Naive thymus-derived CD8-positive, alpha-beta T cell (primary cell): ENCODE results near the gene TREM1. TPM values are rescaled to one million over a fixed set of nuclear protein-coding genes. Genes with fewer than 3 reads are reported as not detected.

ENCODE experiments used
- ATAC-seq, 2 donors: fragments of 150-1000 bp; cut with Tn5 transposase in 1 of 2; sonication (Bioruptor Pico), chemical (Tn5 transposase) in 1 of 2; 1 replicate in 1 of 2; 2 replicates in 1 of 2; pipeline ENCODE4 v1.10.0; 2021; ENCODE audit warnings: mild to moderate bottlenecking in 2 of 2, moderate library complexity in 2 of 2
- POLR2A ChIA-PET: fragments of 350-600 bp; sonication (Branson Sonifier 250); formaldehyde crosslinking; loops from one replicate; lab custom pipeline; 2021; ENCODE audit warnings: antibody characterized with exemption; lab: Charles Lee
- DNase-seq, 10 donors: peaks; one replicate each; pipeline versions ENCODE4 v3.0.0 to v3.0.0-alpha.2; 2020 to 2022
- H3K27ac Mint-ChIP-seq, 10 donors: one replicate each; pipeline ENCODE4 v1.8.0; 2020 to 2022; ENCODE audit warnings: mild to moderate bottlenecking in 10 of 10, mixed read lengths in 10 of 10, moderate library complexity in 4 of 10, inconsistent platforms in 1 of 10
- H3K27me3 Mint-ChIP-seq, 5 donors: one replicate each; pipeline ENCODE4 v1.8.0; 2021 to 2022; ENCODE audit warnings: mixed read lengths in 5 of 5
- H3K36me3 Mint-ChIP-seq, 3 donors: one replicate each; pipeline ENCODE4 v1.8.0; 2020 to 2022; ENCODE audit warnings: mixed read lengths in 3 of 3, mild to moderate bottlenecking in 2 of 3, inconsistent platforms in 1 of 3
- H3K4me1 Mint-ChIP-seq, 4 donors: one replicate each; pipeline ENCODE4 v1.8.0; 2021 to 2022; ENCODE audit warnings: mixed read lengths in 4 of 4
- H3K4me3 Mint-ChIP-seq, 10 donors: one replicate each; pipeline ENCODE4 v1.8.0; 2020 to 2022; ENCODE audit warnings: mild to moderate bottlenecking in 10 of 10, mixed read lengths in 10 of 10, moderate library complexity in 6 of 10, inconsistent platforms in 1 of 10
- H3K9me3 Mint-ChIP-seq, 9 donors: one replicate each; pipeline ENCODE4 v1.8.0; 2020 to 2022; ENCODE audit warnings: mixed read lengths in 9 of 9, mild to moderate bottlenecking in 3 of 9, inconsistent platforms in 1 of 9, moderate library complexity in 1 of 9
- polyA plus RNA-seq, 3 donors: library from polyadenylated mRNA; unstranded; fragments of 300-500 nt; fragmentation: Illumina TruSeq; gene quantifications; one replicate each; pipeline ENCODE4 v1.2.3, GENCODE V29; 2021
- total RNA-seq, 8 experiments: library from RNA in 2 of 8; stranded (reverse) in 2 of 8; gene quantifications; one replicate each; pipeline ENCODE4 v1.2.3 and lab custom pipeline; 2021 to 2026

The TREM1 gene
- total RNA-seq (not detected), polyA plus RNA-seq (under 1 TPM in 1 of 3 donors, not detected in 2; 0.36 TPM), total RNA-seq (lab: John Stamatoyannopoulos, UW) (0 to 0.07 (median 0) reads per million in 6 experiments)

- DNase-seq (no peak), ATAC-seq (no peak)
- H3K27ac Mint-ChIP-seq = peak within 1 kb of the TSS in 2 of 10 donors; percentile 38 to 56
- peaks cover 0 to 12% (median 9%) of the 10 kb centered on the region in 4 donors for H3K4me1 Mint-ChIP-seq
- H3K27me3 Mint-ChIP-seq = peaks cover 2 to 11% (median 5%) of the 10 kb centered on the region in 5 donors
- peak within 1 kb of the TSS in 1 of 10 donors; percentile 67 for H3K4me3 Mint-ChIP-seq
- peaks cover 0 to 3% (median 0%) of the 10 kb centered on the region in 9 donors for H3K9me3 Mint-ChIP-seq
- peaks cover 0 to 6% (median 0%) of the 10 kb centered on the region in 3 donors for H3K36me3 Mint-ChIP-seq
- POLR2A ChIA-PET = interaction anchor here (1.1 kb wide), 1 partner anchor 48 kb away, joined by 3 read pairs; no protein-coding TSS in a partner anchor
Observed at GRCh38 chr6:41286544-41287346, at the start of gene TREM1. TSS of gene TREM1 (minus strand) at chr6:41286682. CDS start at chr6:41286655, 27 bp downstream.

DNA sequence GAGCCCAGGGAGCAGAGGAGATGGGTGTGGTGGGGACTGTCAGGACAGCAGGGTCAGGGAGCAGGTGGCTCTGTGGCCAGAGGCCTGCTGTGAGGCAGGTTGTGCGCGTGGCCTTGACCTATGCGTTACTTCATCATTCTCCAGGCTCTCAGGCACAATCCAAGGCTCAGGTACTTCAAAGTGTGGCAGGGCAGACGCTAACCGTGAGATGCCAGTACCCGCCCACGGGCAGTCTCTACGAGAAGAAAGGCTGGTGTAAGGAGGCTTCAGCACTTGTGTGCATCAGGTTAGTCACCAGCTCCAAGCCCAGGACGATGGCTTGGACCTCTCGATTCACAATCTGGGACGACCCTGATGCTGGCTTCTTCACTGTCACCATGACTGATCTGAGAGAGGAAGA, 49.5 kb upstream of the TREM1 start:
- Mint-ChIP-seq H3K36me3 (no peaks in the 10 kb centered on the region), H3K9me3 (no peaks in the 10 kb centered on the region), H3K4me3 (peak overlapping the region in 6 of 10 donors; percentile 10 to 62 (median 41)), H3K27me3 (peaks cover 0 to 2% (median 0%) of the 10 kb centered on the region in 5 donors), H3K4me1 (peaks cover 42 to 60% (median 59%) of the 10 kb centered on the region in 4 donors), H3K27ac (peak overlapping the region; percentile 87 to 99 (median 94))
- no peak for ATAC-seq
- DNase-seq = peak in 1 of 10 donors; percentile 9
- POLR2A ChIA-PET = interaction anchor here (0.6 to 0.9 kb wide), 3 partner anchors 9 to 312 kb away, joined by 3 to 4 read pairs (median 3); no protein-coding TSS in a partner anchor

DNA sequence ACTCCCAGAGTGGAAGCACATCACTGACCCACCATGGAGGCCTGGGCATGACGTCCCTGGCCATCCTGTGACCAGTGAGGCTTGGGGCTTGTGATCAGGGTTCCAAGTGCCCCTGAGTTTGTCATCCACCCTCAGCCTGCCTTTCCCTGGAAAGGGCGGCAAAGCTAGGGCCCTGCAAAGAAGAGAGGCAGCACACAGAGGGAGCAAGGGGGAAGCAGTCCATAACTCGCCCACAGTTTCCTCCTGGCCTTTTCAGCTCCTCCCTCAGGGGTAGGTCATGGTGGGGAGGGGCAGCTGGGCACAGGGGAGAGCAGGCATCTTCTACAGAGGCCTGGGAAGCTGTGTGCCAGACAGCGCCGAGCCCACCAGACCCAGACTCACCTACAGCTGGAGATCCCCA, 48.8 kb upstream of the TREM1 start, which contains the start of gene NCR2:
NCR2 (plus strand) TSS at position 313 of the 400 bp plus-strand sequence. CDS start 269 bp downstream, outside the sequence.
- peaks cover 0 to 2% (median 0%) of the 10 kb centered on the region in 5 donors for H3K27me3 Mint-ChIP-seq
- H3K4me3 Mint-ChIP-seq = peak within 1 kb of the TSS; percentile 57 to 88 (median 72)
- no peak for ATAC-seq
- no peaks in the 10 kb centered on the region for H3K9me3 Mint-ChIP-seq
- H3K36me3 Mint-ChIP-seq = no peaks in the 10 kb centered on the region
- H3K27ac Mint-ChIP-seq = peak within 1 kb of the TSS; percentile 89 to 99 (median 94)
- peaks cover 41 to 61% (median 60%) of the 10 kb centered on the region in 4 donors for H3K4me1 Mint-ChIP-seq
- DNase-seq = no peak
- POLR2A ChIA-PET = interaction anchor here (0.8 to 1.7 kb wide), 4 partner anchors 10 to 135 kb away, joined by 3 to 5 read pairs (median 3); partner anchors contain the start of gene TREML2

DNA sequence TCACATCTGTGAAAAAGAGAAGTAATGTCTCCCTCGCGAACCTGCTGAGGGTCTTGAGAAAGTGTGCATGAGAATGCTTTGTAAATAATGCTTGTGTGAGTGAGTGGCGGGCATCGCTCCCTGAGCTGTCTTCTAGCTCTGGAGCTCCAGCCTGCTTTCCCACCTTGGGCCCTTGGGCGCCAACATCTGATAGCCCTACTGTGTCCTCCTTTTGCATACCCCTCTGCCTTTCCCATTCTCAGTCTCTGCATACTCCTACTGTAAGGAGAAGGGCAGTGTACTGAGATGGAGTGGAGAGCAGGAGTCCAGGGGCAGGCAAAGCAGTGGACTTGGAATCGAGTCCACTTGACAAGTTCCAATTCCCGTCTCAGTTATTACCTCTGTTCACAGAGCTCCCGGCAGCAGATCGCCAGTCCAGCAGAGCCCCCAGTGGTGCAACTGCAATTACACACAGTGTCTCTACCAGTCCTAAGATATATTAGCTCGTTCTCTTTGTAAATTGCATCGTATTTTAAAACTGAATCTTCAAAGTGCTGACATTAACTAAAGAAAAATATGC, 48.1 kb upstream of the TREM1 start:
- H3K9me3 Mint-ChIP-seq = no peaks in the 10 kb centered on the region
- no peaks in the 10 kb centered on the region for H3K36me3 Mint-ChIP-seq
- POLR2A ChIA-PET = interaction anchor here (0.6 to 2.6 kb wide), 10 partner anchors 9 to 418 kb away, joined by 3 to 28 read pairs (median 4); partner anchors contain the start of gene TREML2
- peak in 2 of 10 donors; percentile 14 to 22 for DNase-seq
- peaks cover 0 to 2% (median 0%) of the 10 kb centered on the region in 5 donors for H3K27me3 Mint-ChIP-seq
- peak overlapping the region; percentile 57 to 88 (median 72) for H3K4me3 Mint-ChIP-seq
- ATAC-seq = peak in 1 of 2 donors; percentile 7
- peak overlapping the region; percentile 89 to 99 (median 94) for H3K27ac Mint-ChIP-seq
- peaks cover 43 to 62% (median 60%) of the 10 kb centered on the region in 4 donors for H3K4me1 Mint-ChIP-seq

GRCh38 chr6:41332842-41333736, 46.6 kb upstream of the TREM1 start:
- DNase-seq = no peak
- Mint-ChIP-seq H3K4me3 (peak overlapping the region; percentile 57 to 88 (median 72)), H3K27me3 (peaks cover 0 to 2% (median 0%) of the 10 kb centered on the region in 5 donors), H3K9me3 (no peaks in the 10 kb centered on the region), H3K27ac (peak overlapping the region; percentile 89 to 99 (median 94)), H3K4me1 (peaks cover 43 to 62% (median 60%) of the 10 kb centered on the region in 4 donors), H3K36me3 (no peaks in the 10 kb centered on the region)
- POLR2A ChIA-PET = interaction anchor here (0.6 to 2.6 kb wide), 7 partner anchors 7 to 41 kb away, joined by 3 to 28 read pairs (median 4); no protein-coding TSS in a partner anchor
- no peak for ATAC-seq

- DNase-seq = peak in 1 of 10 donors; percentile 9
- Mint-ChIP-seq H3K9me3 (no peaks in the 10 kb centered on the region), H3K27ac (peak overlapping the region; percentile 50 to 99 (median 94)), H3K4me3 (peak overlapping the region in 6 of 10 donors; percentile 32 to 69 (median 42)), H3K4me1 (peaks cover 43 to 62% (median 60%) of the 10 kb centered on the region in 4 donors), H3K36me3 (no peaks in the 10 kb centered on the region), H3K27me3 (peaks cover 0 to 2% (median 0%) of the 10 kb centered on the region in 5 donors)
- ATAC-seq = no peak
- POLR2A ChIA-PET = interaction anchor here (0.9 to 2.6 kb wide), 3 partner anchors 10 to 13 kb away, joined by 3 to 28 read pairs (median 3); no protein-coding TSS in a partner anchor
Observed at GRCh38 chr6:41332241-41332640, 45.8 kb upstream of the TREM1 start.

DNA sequence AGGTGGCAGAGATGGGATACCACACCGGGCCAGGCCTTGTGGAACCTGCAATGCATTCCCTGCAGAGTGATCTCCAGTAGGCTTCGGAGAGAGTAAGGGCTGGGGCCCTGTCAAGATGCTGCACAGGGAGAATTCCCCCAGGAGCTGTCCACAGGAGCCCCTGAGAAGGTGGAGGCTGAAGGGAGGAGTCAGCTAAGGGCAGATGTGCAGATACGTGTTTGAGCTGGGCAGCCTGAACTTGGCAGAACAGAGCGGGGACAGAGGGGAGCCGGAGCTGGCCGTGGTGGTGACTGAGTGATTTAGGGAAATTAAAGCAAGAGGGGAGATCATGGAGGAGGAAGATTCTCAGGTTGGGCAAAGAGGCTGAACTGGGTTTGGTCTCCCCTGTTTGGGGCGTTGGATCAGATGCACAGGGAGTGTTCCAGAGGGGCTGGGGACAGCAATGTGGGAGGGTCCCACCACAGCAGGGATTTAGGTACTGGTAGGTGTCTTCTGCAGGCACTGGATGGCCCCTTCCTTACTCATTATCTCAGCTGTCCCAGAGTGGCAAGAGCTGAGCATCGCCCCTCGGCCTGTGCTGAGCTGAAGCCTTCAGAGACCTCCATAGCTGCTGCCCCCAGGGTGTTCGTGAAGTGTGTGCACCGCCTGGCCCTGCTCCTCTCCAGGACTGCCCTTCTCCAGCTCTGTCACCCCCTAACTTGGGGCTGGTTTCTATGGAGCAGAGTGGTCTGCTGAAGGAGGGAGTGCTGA, 45.1 kb upstream of the TREM1 start:
- Mint-ChIP-seq H3K27ac (peak overlapping the region in 9 of 10 donors; percentile 44 to 99 (median 62)), H3K4me1 (peaks cover 42 to 58% (median 56%) of the 10 kb centered on the region in 4 donors), H3K27me3 (peaks cover 0 to 4% (median 0%) of the 10 kb centered on the region in 5 donors), H3K4me3 (peak overlapping the region in 7 of 10 donors; percentile 24 to 69 (median 36)), H3K36me3 (no peaks in the 10 kb centered on the region), H3K9me3 (no peaks in the 10 kb centered on the region)
- DNase-seq (no peak), ATAC-seq (no peak)
- POLR2A ChIA-PET = interaction anchor here (0.9 kb wide), 1 partner anchor 13 kb away, joined by 3 read pairs; no protein-coding TSS in a partner anchor

DNA sequence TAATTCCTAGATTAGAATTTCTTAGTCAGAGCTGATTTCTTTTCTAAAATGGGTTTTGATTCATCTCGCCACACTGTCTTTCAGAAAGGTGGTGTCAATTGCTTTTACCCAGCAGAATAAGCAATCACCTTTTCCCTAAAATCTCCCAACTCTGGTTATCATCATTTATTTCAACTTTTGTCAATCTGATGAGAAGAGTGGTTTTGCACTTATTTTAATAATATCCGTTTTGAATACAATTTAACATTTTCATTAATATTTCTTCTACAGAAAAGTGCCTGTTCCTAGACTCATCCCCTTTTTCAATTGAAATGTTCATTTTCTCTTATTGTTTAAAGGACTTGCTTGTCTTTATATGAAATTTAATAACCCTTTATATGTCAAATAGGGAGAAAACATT, 40.7 kb upstream of the TREM1 start:
- H3K4me3 Mint-ChIP-seq = no peak overlapping the region
- no peak for DNase-seq
- no peak for ATAC-seq
- H3K27ac Mint-ChIP-seq = no peak overlapping the region
- POLR2A ChIA-PET = no interaction called here
- peaks cover 0 to 8% (median 2%) of the 10 kb centered on the region in 5 donors for H3K27me3 Mint-ChIP-seq
- no peaks in the 10 kb centered on the region for H3K36me3 Mint-ChIP-seq
- H3K9me3 Mint-ChIP-seq = no peaks in the 10 kb centered on the region
- peaks cover 10 to 14% (median 12%) of the 10 kb centered on the region in 4 donors for H3K4me1 Mint-ChIP-seq

- POLR2A ChIA-PET = interaction anchor here (1.3 kb wide), 1 partner anchor 8 kb away, joined by 5 read pairs; no protein-coding TSS in a partner anchor
- Mint-ChIP-seq H3K4me1 (peaks cover under 1 to 4% (median 2%) of the 10 kb centered on the region in 4 donors), H3K36me3 (no peaks in the 10 kb centered on the region), H3K9me3 (no peaks in the 10 kb centered on the region), H3K27me3 (peaks cover 0 to 8% (median 2%) of the 10 kb centered on the region in 5 donors), H3K27ac (no peak overlapping the region), H3K4me3 (no peak overlapping the region)
- no peak for DNase-seq
- ATAC-seq = no peak
Observed at GRCh38 chr6:41326092-41326491, 39.6 kb upstream of the TREM1 start.

GRCh38 chr6:41325446-41326066, 39.1 kb upstream of the TREM1 start:
- no peak overlapping the region for H3K27ac Mint-ChIP-seq
- H3K4me1 Mint-ChIP-seq = peaks cover 0 to 3% (median 1%) of the 10 kb centered on the region in 4 donors
- no peak for ATAC-seq
- H3K36me3 Mint-ChIP-seq = no peaks in the 10 kb centered on the region
- POLR2A ChIA-PET = interaction anchor here (1.3 kb wide), 1 partner anchor 8 kb away, joined by 5 read pairs; no protein-coding TSS in a partner anchor
- peaks cover 0 to 8% (median 2%) of the 10 kb centered on the region in 5 donors for H3K27me3 Mint-ChIP-seq
- no peak for DNase-seq
- H3K4me3 Mint-ChIP-seq = no peak overlapping the region
- no peaks in the 10 kb centered on the region for H3K9me3 Mint-ChIP-seq
